HepG2 (cell line): ENCODE data around the gene SNRPD1.

Experiments
- POLR2AphosphoS5 ChIP-seq: IDR thresholded peaks from 2 replicates; pipeline ENCODE4 v1.6.1; 2012; ENCODE audit warnings: low read depth, low read length
- SKI ChIP-seq: fragments of 450-650 bp; IDR thresholded peaks from one replicate; pipeline ENCODE4 v1.6.1; 2018; ENCODE audit warnings: mild to moderate bottlenecking; ENCODE audit not compliant: partially characterized antibody
- ZKSCAN5 ChIP-seq: sonication (generic); formaldehyde crosslinking; IDR thresholded peaks from 2 replicates; pipeline ENCODE4 v1.5.1; 2020; ENCODE audit warnings: mild to moderate bottlenecking, missing genetic modification reagents

GRCh38 chr18:21599585-21600525, 12.3 kb upstream of the SNRPD1 start:
- TF ChIP-seq ZKSCAN5: peak; percentile 31; the same call in 1 of the 2 replicates
- no peak for TF ChIP-seq POLR2AphosphoS5
- no peak for TF ChIP-seq SKI
